Measurements from ENCODE around the gene NAT14.
"Not testable (repeated sequence)": the region's sequence is repeated elsewhere in the genome, so short reads cannot be mapped to it uniquely, and the experiment has no call there.

The NAT14 gene

GRCh38 chr19:55504252-55504603 lies 19.2 kb downstream of the NAT14 start:
- DNase-seq = no peak

GRCh38 chr19:55504981-55505380 lies 20.0 kb downstream of the NAT14 start:
- no peak for DNase-seq

- DNase-seq = no peak
Observed at GRCh38 chr19:55508120-55508519, 23.1 kb downstream of the NAT14 start.

GRCh38 chr19:55516878-55517620 lies 32.1 kb downstream of the NAT14 start:
- DNase-seq = peak; percentile 83

GRCh38 chr19:55519451-55520311 lies 34.7 kb downstream of the NAT14 start:
- no peak for DNase-seq

GRCh38 chr19:55520691-55521292 lies 35.8 kb downstream of the NAT14 start:
- DNase-seq = no peak

- no peak for DNase-seq
Observed at GRCh38 chr19:55525289-55526101, 40.5 kb downstream of the NAT14 start.

GRCh38 chr19:55526216-55527196 lies 41.5 kb downstream of the NAT14 start:
- no peak for DNase-seq

GRCh38 chr19:55527197-55528029 lies 42.4 kb downstream of the NAT14 start:
- no peak for DNase-seq

- no peak for DNase-seq
Observed at GRCh38 chr19:55528030-55528803, 43.2 kb downstream of the NAT14 start.

- DNase-seq = no peak
Observed at GRCh38 chr19:55529636-55530234, 44.7 kb downstream of the NAT14 start.

GRCh38 chr19:55530996-55531395 lies 46.0 kb downstream of the NAT14 start:
- no peak for DNase-seq

GRCh38 chr19:55534280-55534679 lies 49.3 kb downstream of the NAT14 start:
- DNase-seq = not testable (repeated sequence)

GRCh38 chr19:55535173-55535964 lies 50.4 kb downstream of the NAT14 start:
- DNase-seq = no peak

- DNase-seq = no peak
Observed at GRCh38 chr19:55535965-55536350, 51.0 kb downstream of the NAT14 start.

- no peak for DNase-seq
Observed at GRCh38 chr19:55536366-55536765, 51.4 kb downstream of the NAT14 start.

All from central memory CD4-positive, alpha-beta T cell (primary cell).